K562 (cell line): Measurements from ENCODE around the gene TCP11. TPM values are rescaled to one million over a fixed set of nuclear protein-coding genes. Genes with fewer than 3 reads are reported as not detected.

Experiments used
- ATAC-seq: fragments of 200-7000 bp; cut with Tn5 transposase; 3 replicates; pipeline ENCODE4 v1.9.1; 2020; ENCODE audit warnings: moderate library complexity
- BruUV-seq: library from RNA; stranded (reverse); fragments of 400-500 nt; replicated peaks from 2 replicates; lab custom pipeline; 2021; lab: Mats Ljungman, UMichigan
- CTCF ChIA-PET: fragments of 300-600 bp; formaldehyde crosslinking; extraction: SDS; loops from one replicate; lab custom pipeline; 2021; ENCODE audit warnings: low intra/inter-chr PET ratio; lab: Yijun Ruan, JAX
- POLR2A ChIA-PET: fragments of 300-600, 350-650 bp; sonication (Branson Sonifier 250); formaldehyde crosslinking; extraction: SDS; loops from one replicate; lab custom pipeline; 2021; ENCODE audit warnings: antibody characterized with exemption, inconsistent platforms; lab: Yijun Ruan, JAX
- DNase-seq, 4 experiments: peaks; one replicate each; pipeline versions ENCODE4 v3.0.0 to v3.0.0-alpha.2; 2011 to 2018; ENCODE audit warnings: low spot score in 3 of 4, mixed read lengths in 3 of 4; ENCODE audit errors: extremely low read depth in 1 of 4
- FAIRE-seq: peaks from 2 replicates; lab custom pipeline; 2011; peaks lifted over from hg19 to GRCh38; lab: Jason Lieb, UNC
- H2AFZ ChIP-seq: 2 replicates; pipeline ENCODE4 v1.6.0; 2011; ENCODE audit warnings: low read depth, low read length, control low read depth, inconsistent platforms
- H3K27ac ChIP-seq: fragments of 200-600 bp; 3 replicates; pipeline ENCODE4 v1.8.0; 2011; ENCODE audit warnings: low read depth, mild to moderate bottlenecking, control low read depth, inconsistent platforms, low read length, moderate library complexity, mixed read lengths; ENCODE audit errors: extremely low read depth
- H3K27me3 ChIP-seq, 2 experiments: fragments of 300-600 bp in 1 of 2; 2 replicates in 1 of 2; 3 replicates in 1 of 2; pipeline versions ENCODE4 v1.6.0 to v1.8.0; 2011; ENCODE audit warnings: inconsistent platforms in 2 of 2, low read length in 2 of 2, mild to moderate bottlenecking in 1 of 2, mixed read lengths in 1 of 2, moderate library complexity in 1 of 2; ENCODE audit not compliant: control insufficient read depth in 2 of 2, insufficient read depth in 2 of 2
- H3K36me3 ChIP-seq: fragments of 300-600 bp; 3 replicates; pipeline ENCODE4 v1.8.0; 2011; ENCODE audit warnings: mild to moderate bottlenecking, low read length, inconsistent platforms; ENCODE audit not compliant: control insufficient read depth, insufficient read depth
- H3K4me1 ChIP-seq, 2 experiments: fragments of 200-600 bp in 1 of 2; replicated peaks in 1 of 2; 2 replicates in 1 of 2; 3 replicates in 1 of 2; pipeline versions ENCODE4 v1.5.1 to v1.8.0; 2011; ENCODE audit warnings: inconsistent platforms in 2 of 2, low read length in 2 of 2, mild to moderate bottlenecking in 1 of 2, mixed read lengths in 1 of 2, moderate library complexity in 1 of 2; ENCODE audit not compliant: control insufficient read depth in 2 of 2, insufficient read depth in 2 of 2
- H3K4me2 ChIP-seq: 2 replicates; pipeline ENCODE4 v1.6.1; 2011; ENCODE audit warnings: low read length, control low read depth, inconsistent platforms, mixed read lengths; ENCODE audit not compliant: insufficient read depth
- H3K4me3 ChIP-seq: fragments of 200-600 bp; sonication (generic), shearing (Covaris generic); 2 replicates; pipeline ENCODE4 v1.5.1; 2016; ENCODE audit warnings: control low read depth, inconsistent platforms
- H3K79me2 ChIP-seq: fragments of 200-600 bp; 3 replicates; pipeline ENCODE4 v1.8.0; 2011; ENCODE audit warnings: low read length, inconsistent platforms; ENCODE audit not compliant: control insufficient read depth, insufficient read depth
- H3K9ac ChIP-seq, 2 experiments: 2 replicates each; pipeline versions ENCODE4 v1.6.0 to v1.6.1; 2011; ENCODE audit warnings: low read depth in 2 of 2, low read length in 2 of 2, control low read depth in 1 of 2, inconsistent platforms in 1 of 2, mild to moderate bottlenecking in 1 of 2, mixed read lengths in 1 of 2; ENCODE audit not compliant: insufficient read depth in 1 of 2
- H3K9me1 ChIP-seq: one replicate; pipeline ENCODE4 v1.6.0; 2011; ENCODE audit warnings: inconsistent platforms, mild to moderate bottlenecking, low read length, moderate library complexity; ENCODE audit not compliant: control insufficient read depth, insufficient read depth
- H3K9me3 ChIP-seq: replicated peaks from 2 replicates; pipeline ENCODE4 v1.5.1; 2011; ENCODE audit warnings: low read depth, low read length, inconsistent platforms; ENCODE audit not compliant: control insufficient read depth, insufficient read depth
- H4K20me1 ChIP-seq: replicated peaks from 2 replicates; pipeline ENCODE4 v1.6.1; 2011; ENCODE audit warnings: low read length, inconsistent platforms, mixed read lengths; ENCODE audit not compliant: control insufficient read depth, insufficient read depth
- HMGN3 ChIP-seq: IDR thresholded peaks from 2 replicates; pipeline ENCODE4 v1.6.1; 2011; ENCODE audit warnings: borderline replicate concordance, low read depth, mild to moderate bottlenecking, mixed read lengths, low read length; ENCODE audit not compliant: insufficient read length; ENCODE audit errors: extremely low read depth
- MCM2 ChIP-seq: fragments of 450-650 bp; IDR thresholded peaks from 2 replicates; pipeline ENCODE4 v1.6.1; 2017; ENCODE audit warnings: low read depth, mild to moderate bottlenecking
- RBM17 ChIP-seq: fragments of 200-400 bp; formaldehyde crosslinking; IDR thresholded peaks from 2 replicates; pipeline ENCODE4 v1.6.1; 2017; ENCODE audit warnings: low read depth, mild to moderate bottlenecking, low read length, borderline replicate concordance
- SMARCE1 ChIP-seq: fragments of 450-650 bp; IDR thresholded peaks from 2 replicates; pipeline ENCODE4 v1.7.1; 2016; ENCODE audit warnings: mild to moderate bottlenecking
- ZKSCAN8 ChIP-seq: fragments of 200-800 bp; sonication (Bioruptor generic); IDR thresholded peaks from 2 replicates; pipeline ENCODE4 v1.6.1; 2016; ENCODE audit warnings: missing genetic modification characterization, missing compliant biosample characterization
- ZNF124 ChIP-seq: sonication (generic); formaldehyde crosslinking; IDR thresholded peaks from 2 replicates; pipeline ENCODE4 v1.8.1; 2022; ENCODE audit warnings: missing genetic modification reagents
- ZNF316 ChIP-seq: fragments of 450-650 bp; IDR thresholded peaks from 2 replicates; pipeline ENCODE4 v1.6.1; 2016
- ZNF354B ChIP-seq: fragments of 250-450 bp; sonication (Bioruptor Pico); IDR thresholded peaks from 2 replicates; pipeline ENCODE4 v1.4.0; 2020
- ZNF584 ChIP-seq: fragments of 200-800 bp; sonication (Bioruptor generic); IDR thresholded peaks from 2 replicates; pipeline ENCODE4 v1.6.1; 2016; ENCODE audit warnings: low read depth, mild to moderate bottlenecking, missing genetic modification characterization, missing compliant biosample characterization
- WGBS: fragments of 100-300 bp; shearing (Covaris generic); methylation state at CpG from one replicate; pipeline ENCODE4 v1.1.6; 2016; ENCODE audit warnings: low coverage, mixed read lengths; ENCODE audit not compliant: insufficient coverage; ENCODE audit errors: missing lambda C conversion rate; 5-methylcytosine and 5-hydroxymethylcytosine counted together
- in situ Hi-C: fragments of 300-500 bp; cut with MboI; formaldehyde crosslinking; loops from 4 replicates; pipeline ENCODE4 v1.15.0; 2018; ENCODE audit warnings: inconsistent platforms, mixed read lengths
- intact Hi-C: fragments of 100-400 bp; cut with micrococcal nuclease; formaldehyde crosslinking; loops from 2 replicates; pipeline ENCODE4 v1.14.2; 2022
- polyA plus RNA-seq, 8 experiments: library from polyadenylated mRNA; depleted of rRNA in 4 of 8; stranded (reverse) in 5 of 8; unstranded in 3 of 8; fragments of >200 nt; fragmentation: Nextera tagmentation in 2 of 8; fragmentation: Illumina TruSeq in 1 of 8; extraction: Ambion mirVana in 2 of 8; extraction: Trizol in 1 of 8; gene quantifications; 2 replicates each; pipeline versions ENCODE4 v1.2.1 to v1.2.3, GENCODE V29; 2011 to 2014; ENCODE audit warnings: inconsistent platforms in 1 of 8, missing spikeins in 1 of 8
- total RNA-seq, 7 experiments: library from RNA; depleted of rRNA in 6 of 7; stranded (reverse); fragments of >200 nt in 6 of 7; fragmentation: Illumina TruSeq in 2 of 7; extraction: Trizol in 2 of 7; gene quantifications; 2 replicates each; pipeline versions ENCODE4 v1.2.1 to v1.2.3, GENCODE V29; 2011 to 2021; ENCODE audit warnings: low replicate concordance in 1 of 7
- TF ChIP-seq, protein P1 (sequence below): sonication (generic); formaldehyde crosslinking; IDR thresholded peaks from 2 replicates; pipeline ENCODE4 v1.4.0; 2020; ENCODE audit warnings: mild to moderate bottlenecking, missing genetic modification reagents
- TF ChIP-seq, protein P2 (sequence below): fragments of 250-450 bp; sonication (Bioruptor Pico); IDR thresholded peaks from 2 replicates; pipeline ENCODE4 v1.4.0; 2020; ENCODE audit warnings: mild to moderate bottlenecking
- TF ChIP-seq, protein P3 (sequence below), 2 experiments: fragments of 450-650 bp in 1 of 2; sonication (generic) in 1 of 2; formaldehyde crosslinking in 1 of 2; IDR thresholded peaks in 1 of 2; conservative IDR thresholded peaks in 1 of 2; 2 replicates each; pipeline versions ENCODE4 v1.6.1 to v1.8.1; 2016 to 2023; ENCODE audit warnings: mild to moderate bottlenecking in 2 of 2, moderate library complexity in 2 of 2, inconsistent platforms in 1 of 2, missing genetic modification reagents in 1 of 2
- TF ChIP-seq, protein P4 (sequence below): fragments of 250-450 bp; sonication (Bioruptor Pico); IDR thresholded peaks from 2 replicates; pipeline ENCODE4 v1.5.0; 2020; ENCODE audit warnings: mild to moderate bottlenecking

TCP11 gene
- total and polyA plus RNA-seq, 9 of the 15 experiments (the other 6 are each of a cell fraction or from before 2014, with no cell fraction given), result not detected

DNA sequence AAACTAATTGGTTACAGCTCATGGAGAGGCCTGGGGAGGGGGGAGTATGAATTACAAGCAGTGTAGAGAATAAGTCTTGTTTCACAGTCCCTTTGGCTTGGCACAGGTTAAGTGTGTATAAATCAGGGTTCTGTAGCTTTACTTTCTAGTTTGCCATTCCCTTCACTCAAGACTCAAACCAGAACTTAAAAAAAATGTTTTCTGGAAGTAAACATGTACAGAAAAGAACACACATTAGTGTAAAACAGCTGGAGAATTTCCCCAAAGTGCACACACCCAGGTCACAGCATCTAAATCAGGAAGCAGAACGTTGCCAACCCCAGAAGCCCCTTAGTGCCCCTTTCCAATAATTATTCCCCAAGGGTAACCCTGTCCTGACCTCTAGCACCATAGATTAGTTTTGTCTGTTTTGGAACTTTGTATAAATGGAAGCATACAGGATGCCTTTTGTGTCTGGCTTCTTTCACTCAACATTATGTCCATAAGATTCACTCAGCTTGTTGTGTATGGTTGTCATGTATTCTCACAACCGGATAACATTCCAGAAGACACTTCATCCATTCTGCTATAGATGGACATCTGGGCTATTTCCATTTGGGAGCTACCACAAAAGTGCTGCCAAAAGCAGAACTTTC, 38.9 kb upstream of the TCP11 start:
- ATAC-seq (no peak), FAIRE-seq (peak; percentile 19), DNase-seq (no peak)
- no peak for TF ChIP-seq MCM2
- no peak for TF ChIP-seq RBM17
- TF ChIP-seq HMGN3, result no peak
- TF ChIP-seq, protein P1, sequence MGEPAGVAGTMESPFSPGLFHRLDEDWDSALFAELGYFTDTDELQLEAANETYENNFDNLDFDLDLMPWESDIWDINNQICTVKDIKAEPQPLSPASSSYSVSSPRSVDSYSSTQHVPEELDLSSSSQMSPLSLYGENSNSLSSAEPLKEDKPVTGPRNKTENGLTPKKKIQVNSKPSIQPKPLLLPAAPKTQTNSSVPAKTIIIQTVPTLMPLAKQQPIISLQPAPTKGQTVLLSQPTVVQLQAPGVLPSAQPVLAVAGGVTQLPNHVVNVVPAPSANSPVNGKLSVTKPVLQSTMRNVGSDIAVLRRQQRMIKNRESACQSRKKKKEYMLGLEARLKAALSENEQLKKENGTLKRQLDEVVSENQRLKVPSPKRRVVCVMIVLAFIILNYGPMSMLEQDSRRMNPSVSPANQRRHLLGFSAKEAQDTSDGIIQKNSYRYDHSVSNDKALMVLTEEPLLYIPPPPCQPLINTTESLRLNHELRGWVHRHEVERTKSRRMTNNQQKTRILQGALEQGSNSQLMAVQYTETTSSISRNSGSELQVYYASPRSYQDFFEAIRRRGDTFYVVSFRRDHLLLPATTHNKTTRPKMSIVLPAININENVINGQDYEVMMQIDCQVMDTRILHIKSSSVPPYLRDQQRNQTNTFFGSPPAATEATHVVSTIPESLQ, result no peak
- no peak for TF ChIP-seq SMARCE1
- TF ChIP-seq ZNF316, result no peak
- no peak for TF ChIP-seq ZNF584 (CRISPR knock-in tag)
- TF ChIP-seq, protein P2, sequence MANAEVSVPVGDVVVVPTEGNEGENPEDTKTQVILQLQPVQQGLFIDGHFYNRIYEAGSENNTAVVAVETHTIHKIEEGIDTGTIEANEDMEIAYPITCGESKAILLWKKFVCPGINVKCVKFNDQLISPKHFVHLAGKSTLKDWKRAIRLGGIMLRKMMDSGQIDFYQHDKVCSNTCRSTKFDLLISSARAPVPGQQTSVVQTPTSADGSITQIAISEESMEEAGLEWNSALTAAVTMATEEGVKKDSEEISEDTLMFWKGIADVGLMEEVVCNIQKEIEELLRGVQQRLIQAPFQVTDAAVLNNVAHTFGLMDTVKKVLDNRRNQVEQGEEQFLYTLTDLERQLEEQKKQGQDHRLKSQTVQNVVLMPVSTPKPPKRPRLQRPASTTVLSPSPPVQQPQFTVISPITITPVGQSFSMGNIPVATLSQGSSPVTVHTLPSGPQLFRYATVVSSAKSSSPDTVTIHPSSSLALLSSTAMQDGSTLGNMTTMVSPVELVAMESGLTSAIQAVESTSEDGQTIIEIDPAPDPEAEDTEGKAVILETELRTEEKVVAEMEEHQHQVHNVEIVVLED (CRISPR knock-in tag), result no peak
- no peak for TF ChIP-seq ZNF124 (CRISPR knock-in tag)
- TF ChIP-seq ZKSCAN8, result no peak
- TF ChIP-seq, protein P3, sequence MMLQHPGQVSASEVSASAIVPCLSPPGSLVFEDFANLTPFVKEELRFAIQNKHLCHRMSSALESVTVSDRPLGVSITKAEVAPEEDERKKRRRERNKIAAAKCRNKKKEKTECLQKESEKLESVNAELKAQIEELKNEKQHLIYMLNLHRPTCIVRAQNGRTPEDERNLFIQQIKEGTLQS (IDR thresholded peaks at IDR 0.05), result no peak
- TF ChIP-seq, protein P3 (CRISPR knock-in tag; conservative IDR thresholded peaks at IDR 0.05), result no peak
- no peak for TF ChIP-seq ZNF354B (CRISPR knock-in tag)
- TF ChIP-seq, protein P4, sequence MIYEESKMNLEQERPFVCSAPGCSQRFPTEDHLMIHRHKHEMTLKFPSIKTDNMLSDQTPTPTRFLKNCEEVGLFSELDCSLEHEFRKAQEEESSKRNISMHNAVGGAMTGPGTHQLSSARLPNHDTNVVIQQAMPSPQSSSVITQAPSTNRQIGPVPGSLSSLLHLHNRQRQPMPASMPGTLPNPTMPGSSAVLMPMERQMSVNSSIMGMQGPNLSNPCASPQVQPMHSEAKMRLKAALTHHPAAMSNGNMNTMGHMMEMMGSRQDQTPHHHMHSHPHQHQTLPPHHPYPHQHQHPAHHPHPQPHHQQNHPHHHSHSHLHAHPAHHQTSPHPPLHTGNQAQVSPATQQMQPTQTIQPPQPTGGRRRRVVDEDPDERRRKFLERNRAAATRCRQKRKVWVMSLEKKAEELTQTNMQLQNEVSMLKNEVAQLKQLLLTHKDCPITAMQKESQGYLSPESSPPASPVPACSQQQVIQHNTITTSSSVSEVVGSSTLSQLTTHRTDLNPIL, result no peak
- Histone ChIP-seq H3K9me1 (no peaks in the 10 kb centered on the region), H3K4me3 (no peak overlapping the region), H2AFZ (no peak overlapping the region), H3K27me3 (peaks cover 0 to 1% of the 10 kb centered on the region in 2 experiments; a peak in 2 of 5 replicates), H3K79me2 (no peaks in the 10 kb centered on the region), H3K4me2 (no peak overlapping the region), H3K36me3 (no peaks in the 10 kb centered on the region), H3K9ac (no peak overlapping the region), H3K9me3 (no peaks in the 10 kb centered on the region), H4K20me1 (no peaks in the 10 kb centered on the region), H3K4me1 (peaks cover 10 to 30% of the 10 kb centered on the region in 2 experiments; a peak in 4 of 5 replicates), H3K27ac (no peak overlapping the region)
- POLR2A ChIA-PET, result interaction anchor here (0.5 to 0.6 kb wide), 2 partner anchors 129 to 350 kb away, joined by 3 to 4 read pairs; no protein-coding TSS in a partner anchor
- 15% methylated on average over 2 of the region's 2 CpGs for WGBS
- BruUV-seq, result no TSS peak
- CTCF ChIA-PET, result no interaction called here
- intact Hi-C loops, result no loop called here
- in situ Hi-C loops, result no loop called here
